Heart left ventricle (tissue), 13 donors: ENCODE measurements around the gene DSCAM.

Experiments
- CTCF ChIP-seq, 12 donors: fragments of 200-600 bp; sonication (generic) in 4 of 12; IDR thresholded peaks; one replicate each; pipeline versions ENCODE4 v1.5.0 to v1.8.0; 2018 to 2022; ENCODE audit warnings: antibody characterized with exemption in 12 of 12, mild to moderate bottlenecking in 5 of 12
- POLR2A ChIP-seq, 2 donors: fragments of 450-650 bp; IDR thresholded peaks; one replicate each; pipeline ENCODE4 v1.6.1; 2017; ENCODE audit warnings: antibody characterized with exemption in 2 of 2, mild to moderate bottlenecking in 2 of 2, moderate library complexity in 2 of 2
- donor health status: ischemic (EF 13 %, LVEDD 7.1; RV severe dilation, severe dysfunction).
- donor health status: DM: no; HTN: yes; CAD: no.
- donor health status: DM: no; HTN: no; CAD: no.
- donor health status: ischemic (EF 25% LVEDD 6.9; RV normal size, moderate dysfunction).
- donor health status: ischemic (EF 25% LVEDD 5.7; RV mildly dilated, moderate dysfunction).
- donor health status: ischemic (EF 35%, LVEDD 5.7; RV mildly dilated, moderate dysfunction).
- donor health status: nonischemic (EF 11% LVEDD 7.7; RV severe dilation, severe dysfunction).
- donor health status: DM: yes; HTN: yes; CAD: no.
- donor health status: PGD.
- donor health status: ischemic (EF 29% LVEDD 5.4; RV normal size, mild dysfunction).
- donor health status: nonischemic (EF 23%, LVEDD 6.1; RV moderate dilation, normal function).

DNA sequence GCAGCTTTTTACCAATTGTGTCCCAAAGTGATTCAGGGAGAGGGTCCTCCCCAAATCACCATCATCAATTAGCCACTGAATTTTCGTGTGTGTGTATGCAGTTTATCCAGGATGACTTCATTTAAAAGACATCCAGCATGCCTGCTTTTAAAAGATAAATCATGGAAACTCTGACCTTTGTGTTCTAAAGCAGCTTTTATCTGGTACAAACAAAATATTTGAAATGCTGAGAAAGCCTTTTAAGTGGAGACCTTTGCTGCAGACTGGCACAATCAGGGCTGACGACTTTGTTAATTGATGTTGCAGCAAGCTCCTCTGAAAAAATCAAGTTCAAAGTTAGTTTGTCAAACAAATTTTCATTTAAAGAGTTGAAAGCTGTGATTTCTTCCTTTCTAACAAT is 875.0 kb downstream of the DSCAM start:
- no peak for TF ChIP-seq CTCF (IDR thresholded peaks at IDR 0.05)
- no peak for TF ChIP-seq POLR2A (IDR thresholded peaks at IDR 0.05)
